ENCODE data around the gene CYTIP.

CYTIP gene

DNA sequence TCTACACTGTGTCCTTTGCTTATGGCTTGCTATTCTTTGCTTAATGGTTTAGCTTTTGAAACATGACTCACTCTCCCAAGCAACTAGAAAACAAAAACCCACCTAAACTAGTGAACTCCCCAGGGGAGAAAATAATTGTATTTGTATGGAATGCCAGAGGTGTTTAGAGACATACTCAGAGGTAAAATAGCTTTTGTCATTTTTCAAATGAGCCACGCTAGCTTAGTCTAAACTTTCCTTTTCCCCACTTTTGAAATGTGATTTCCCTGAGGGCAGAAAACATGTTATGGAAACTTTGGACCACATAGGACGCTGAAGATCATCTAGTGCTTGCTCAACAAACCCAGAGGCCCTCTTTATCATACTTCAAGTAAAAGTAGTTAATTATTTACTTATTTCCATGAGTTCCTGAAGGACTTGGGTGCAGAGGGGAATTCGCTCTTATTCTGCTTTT, 16.5 kb upstream of the CYTIP start:
- Histone ChIP-seq H3K36me3 (ENCODE audit: control insufficient read depth, insufficient read depth, low read length) (no peaks in the 10 kb centered on the region), H3K9me3 (ENCODE audit: control insufficient read depth, insufficient read depth, low read length) (no peaks in the 10 kb centered on the region), H3K9ac (ENCODE audit: low read depth, low read length) (no peak overlapping the region), H3K4me3 (ENCODE audit: low read depth, low read length) (no peak overlapping the region), H3K4me1 (ENCODE audit: control insufficient read depth, insufficient read depth, low read length) (peaks cover 11% of the 10 kb centered on the region), H3K27me3 (ENCODE audit: control insufficient read depth, insufficient read depth, low read length) (no peaks in the 10 kb centered on the region)

DNA sequence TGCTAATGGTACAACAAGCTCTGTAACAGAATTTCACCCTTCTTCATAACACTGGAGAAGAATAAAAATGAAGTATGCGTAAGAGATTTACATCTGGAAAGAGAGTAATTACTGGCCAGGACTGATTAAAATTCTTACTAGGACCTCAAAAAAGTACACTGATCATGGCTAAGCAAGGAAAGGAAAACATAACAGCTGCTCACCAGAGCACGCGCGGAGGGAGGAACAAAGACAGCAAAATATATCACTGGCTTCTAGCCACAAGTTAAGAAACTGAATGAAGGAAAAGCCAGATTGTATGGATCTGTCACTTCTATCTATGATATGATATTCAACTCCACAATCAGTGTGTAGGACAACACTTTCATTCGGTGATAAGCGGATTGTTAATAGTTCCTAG, 15.6 kb upstream of the CYTIP start:
- Histone ChIP-seq H3K27me3 (ENCODE audit: control insufficient read depth, insufficient read depth, low read length) (no peaks in the 10 kb centered on the region), H3K36me3 (ENCODE audit: control insufficient read depth, insufficient read depth, low read length) (no peaks in the 10 kb centered on the region), H3K4me3 (ENCODE audit: low read depth, low read length) (no peak overlapping the region), H3K4me1 (ENCODE audit: control insufficient read depth, insufficient read depth, low read length) (peaks cover 11% of the 10 kb centered on the region), H3K9ac (ENCODE audit: low read depth, low read length) (no peak overlapping the region), H3K9me3 (ENCODE audit: control insufficient read depth, insufficient read depth, low read length) (no peaks in the 10 kb centered on the region)

DNA sequence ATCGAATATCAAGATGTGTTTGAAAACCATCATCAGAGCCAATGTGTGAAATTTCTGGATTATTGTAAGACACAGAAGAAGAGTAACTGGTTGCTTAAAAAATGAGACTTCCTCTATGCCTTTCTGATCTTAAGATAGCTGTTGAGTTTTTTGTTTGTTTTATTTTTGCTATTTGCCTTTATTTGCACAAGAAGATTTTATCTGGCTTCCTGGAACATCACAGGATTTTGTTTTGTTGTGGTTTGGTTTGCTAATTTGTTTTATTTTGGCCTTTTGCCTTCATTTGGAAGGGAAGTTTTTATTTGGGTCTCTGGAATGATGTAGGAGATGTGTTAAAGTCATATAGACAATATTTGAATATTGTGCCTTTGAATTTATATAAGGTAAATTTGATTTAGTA, 3.9 kb upstream of the CYTIP start:
- Histone ChIP-seq H3K36me3 (ENCODE audit: control insufficient read depth, insufficient read depth, low read length) (no peaks in the 10 kb centered on the region), H3K9me3 (ENCODE audit: control insufficient read depth, insufficient read depth, low read length) (no peaks in the 10 kb centered on the region), H3K4me1 (ENCODE audit: control insufficient read depth, insufficient read depth, low read length) (no peaks in the 10 kb centered on the region), H3K9ac (ENCODE audit: low read depth, low read length) (no peak overlapping the region), H3K4me3 (ENCODE audit: low read depth, low read length) (no peak overlapping the region), H3K27me3 (ENCODE audit: control insufficient read depth, insufficient read depth, low read length) (no peaks in the 10 kb centered on the region)

DNA sequence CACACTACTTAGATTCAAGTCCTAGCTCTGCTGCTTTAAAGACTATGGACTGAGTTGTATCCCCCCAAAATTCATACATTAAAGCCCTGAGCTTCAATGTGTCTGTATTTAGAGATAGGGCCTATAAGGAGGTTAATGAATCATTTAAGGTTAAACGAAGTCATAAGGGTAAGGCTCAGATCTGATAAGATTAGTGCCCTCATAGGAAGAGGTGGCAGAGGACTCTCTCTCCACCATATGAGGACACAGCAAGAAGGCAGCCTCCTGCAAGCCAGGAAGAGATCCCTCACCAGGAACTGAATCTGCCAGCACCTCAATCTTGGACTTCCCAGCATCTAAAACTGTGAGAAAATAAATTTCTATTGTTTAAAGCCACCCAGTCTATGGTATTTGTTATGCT, 3.1 kb upstream of the CYTIP start:
- Histone ChIP-seq H3K9ac (ENCODE audit: low read depth, low read length) (no peak overlapping the region), H3K27me3 (ENCODE audit: control insufficient read depth, insufficient read depth, low read length) (no peaks in the 10 kb centered on the region), H3K36me3 (ENCODE audit: control insufficient read depth, insufficient read depth, low read length) (no peaks in the 10 kb centered on the region), H3K4me1 (ENCODE audit: control insufficient read depth, insufficient read depth, low read length) (no peaks in the 10 kb centered on the region), H3K9me3 (ENCODE audit: control insufficient read depth, insufficient read depth, low read length) (no peaks in the 10 kb centered on the region), H3K4me3 (ENCODE audit: low read depth, low read length) (no peak overlapping the region)

DNA sequence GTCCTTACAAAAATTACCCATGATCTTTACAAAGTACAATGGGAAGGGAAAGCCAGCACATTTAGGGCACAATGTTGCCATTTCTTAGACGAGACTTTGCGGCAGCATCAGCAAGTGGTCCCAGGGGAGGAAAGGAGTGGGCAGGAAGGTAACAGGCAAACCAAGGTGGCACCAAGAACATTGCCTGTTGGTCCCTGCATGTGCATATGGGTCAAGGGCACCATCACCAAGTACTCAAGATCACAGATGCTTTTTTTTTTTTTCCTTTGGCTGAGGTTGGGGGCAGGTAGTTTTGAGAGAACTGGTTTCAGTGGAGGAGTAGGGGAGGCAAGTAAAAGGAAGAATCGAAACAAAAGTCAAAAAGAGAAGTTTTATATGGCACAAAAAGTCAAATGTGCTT, 752 bp upstream of the CYTIP start:
- no peaks in the 10 kb centered on the region for H3K36me3 ChIP-seq (ENCODE audit: control insufficient read depth, insufficient read depth, low read length)
- no peak overlapping the region for H3K9ac ChIP-seq (ENCODE audit: low read depth, low read length)
- no peaks in the 10 kb centered on the region for H3K4me1 ChIP-seq (ENCODE audit: control insufficient read depth, insufficient read depth, low read length)
- H3K9me3 ChIP-seq (ENCODE audit: control insufficient read depth, insufficient read depth, low read length) = no peaks in the 10 kb centered on the region
- H3K27me3 ChIP-seq (ENCODE audit: control insufficient read depth, insufficient read depth, low read length) = no peaks in the 10 kb centered on the region
- no peak overlapping the region for H3K4me3 ChIP-seq (ENCODE audit: low read depth, low read length)

DNA sequence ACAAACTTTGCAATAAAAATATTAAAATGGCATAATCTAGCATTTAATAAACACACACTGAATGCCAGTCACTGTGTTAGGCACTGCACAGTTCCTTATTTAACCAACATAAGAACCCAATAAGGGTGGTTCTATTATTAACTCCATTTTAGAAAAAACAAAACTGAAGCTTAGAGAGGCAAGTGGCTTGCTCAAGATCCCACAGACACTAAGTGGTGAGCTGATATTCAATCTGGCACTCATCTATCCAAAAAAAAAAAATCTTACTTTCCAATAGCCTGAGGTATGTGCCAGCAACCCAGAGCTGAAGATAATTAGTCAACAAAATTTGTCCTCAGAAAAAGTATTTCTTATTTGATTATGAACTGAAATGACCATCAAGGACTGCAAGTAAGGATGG, 799 bp downstream of the CYTIP start:
- Histone ChIP-seq H3K27me3 (ENCODE audit: control insufficient read depth, insufficient read depth, low read length) (no peaks in the 10 kb centered on the region), H3K36me3 (ENCODE audit: control insufficient read depth, insufficient read depth, low read length) (no peaks in the 10 kb centered on the region), H3K9me3 (ENCODE audit: control insufficient read depth, insufficient read depth, low read length) (no peaks in the 10 kb centered on the region), H3K4me1 (ENCODE audit: control insufficient read depth, insufficient read depth, low read length) (no peaks in the 10 kb centered on the region), H3K9ac (ENCODE audit: low read depth, low read length) (no peak overlapping the region), H3K4me3 (ENCODE audit: low read depth, low read length) (no peak overlapping the region)

DNA sequence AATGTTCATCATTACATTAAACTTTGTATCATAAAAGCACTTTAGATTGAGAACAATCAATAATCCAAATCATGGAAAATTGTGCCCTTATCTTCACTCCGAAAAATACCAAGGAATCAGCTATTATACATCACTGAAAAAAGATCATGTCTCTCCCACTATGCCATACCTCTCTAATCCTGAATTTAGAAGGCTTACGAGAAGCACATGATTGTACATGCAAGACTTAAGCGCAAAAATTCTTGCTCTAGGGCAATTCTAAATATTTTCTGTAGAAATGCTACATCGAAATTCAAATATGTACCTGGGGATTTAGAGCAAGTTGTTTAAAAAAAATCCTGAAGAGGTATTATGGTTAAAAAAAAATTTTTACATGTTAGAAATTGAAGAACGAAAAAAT, 1.3 kb downstream of the CYTIP start:
- Histone ChIP-seq H3K9ac (ENCODE audit: low read depth, low read length) (no peak overlapping the region), H3K27me3 (ENCODE audit: control insufficient read depth, insufficient read depth, low read length) (no peaks in the 10 kb centered on the region), H3K4me1 (ENCODE audit: control insufficient read depth, insufficient read depth, low read length) (no peaks in the 10 kb centered on the region), H3K9me3 (ENCODE audit: control insufficient read depth, insufficient read depth, low read length) (no peaks in the 10 kb centered on the region), H3K4me3 (ENCODE audit: low read depth, low read length) (no peak overlapping the region), H3K36me3 (ENCODE audit: control insufficient read depth, insufficient read depth, low read length) (no peaks in the 10 kb centered on the region)

DNA sequence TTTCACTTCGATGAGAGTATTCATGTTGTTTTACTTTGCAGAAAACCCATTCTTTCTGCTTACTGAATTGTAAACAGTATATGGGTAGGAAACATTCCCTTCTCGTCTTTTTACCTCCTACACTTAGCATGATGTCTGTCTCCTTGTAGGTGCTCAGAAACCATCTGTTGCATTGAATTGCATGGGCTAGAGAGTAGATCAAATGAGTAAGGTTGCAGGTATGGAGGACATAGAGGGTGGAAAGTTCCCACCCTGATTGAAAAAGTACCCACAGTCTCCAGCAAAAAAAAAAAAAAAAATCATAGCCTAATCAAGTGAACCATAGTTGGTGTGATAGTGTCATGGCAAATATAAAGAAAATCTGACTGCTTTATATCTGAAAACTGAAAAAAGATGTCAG, 1.7 kb downstream of the CYTIP start:
- Histone ChIP-seq H3K27me3 (ENCODE audit: control insufficient read depth, insufficient read depth, low read length) (no peaks in the 10 kb centered on the region), H3K9me3 (ENCODE audit: control insufficient read depth, insufficient read depth, low read length) (no peaks in the 10 kb centered on the region), H3K9ac (ENCODE audit: low read depth, low read length) (no peak overlapping the region), H3K36me3 (ENCODE audit: control insufficient read depth, insufficient read depth, low read length) (no peaks in the 10 kb centered on the region), H3K4me3 (ENCODE audit: low read depth, low read length) (no peak overlapping the region), H3K4me1 (ENCODE audit: control insufficient read depth, insufficient read depth, low read length) (no peaks in the 10 kb centered on the region)

DNA sequence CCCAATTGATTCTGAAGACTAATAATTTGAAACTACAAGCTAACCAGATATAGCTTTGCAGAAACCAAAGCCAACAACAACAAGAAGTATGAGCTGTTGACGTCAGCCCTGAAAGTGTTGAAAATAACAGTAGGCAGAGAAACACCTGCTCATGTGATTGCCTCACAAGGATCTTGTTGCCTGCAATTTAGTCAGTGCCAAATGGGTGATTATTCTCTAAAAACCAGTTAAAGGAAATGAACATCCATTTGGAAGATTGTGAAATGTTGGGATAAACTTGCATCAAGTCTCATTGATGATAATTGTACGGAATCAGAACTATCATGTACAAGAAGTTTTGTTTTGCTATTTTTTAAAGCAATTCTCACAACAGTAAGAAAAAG, 2.8 kb downstream of the CYTIP start:
- H3K4me1 ChIP-seq (ENCODE audit: control insufficient read depth, insufficient read depth, low read length) = no peaks in the 10 kb centered on the region
- H3K9me3 ChIP-seq (ENCODE audit: control insufficient read depth, insufficient read depth, low read length) = no peaks in the 10 kb centered on the region
- no peak overlapping the region for H3K4me3 ChIP-seq (ENCODE audit: low read depth, low read length)
- no peak overlapping the region for H3K9ac ChIP-seq (ENCODE audit: low read depth, low read length)
- no peaks in the 10 kb centered on the region for H3K27me3 ChIP-seq (ENCODE audit: control insufficient read depth, insufficient read depth, low read length)
- H3K36me3 ChIP-seq (ENCODE audit: control insufficient read depth, insufficient read depth, low read length) = no peaks in the 10 kb centered on the region

DNA sequence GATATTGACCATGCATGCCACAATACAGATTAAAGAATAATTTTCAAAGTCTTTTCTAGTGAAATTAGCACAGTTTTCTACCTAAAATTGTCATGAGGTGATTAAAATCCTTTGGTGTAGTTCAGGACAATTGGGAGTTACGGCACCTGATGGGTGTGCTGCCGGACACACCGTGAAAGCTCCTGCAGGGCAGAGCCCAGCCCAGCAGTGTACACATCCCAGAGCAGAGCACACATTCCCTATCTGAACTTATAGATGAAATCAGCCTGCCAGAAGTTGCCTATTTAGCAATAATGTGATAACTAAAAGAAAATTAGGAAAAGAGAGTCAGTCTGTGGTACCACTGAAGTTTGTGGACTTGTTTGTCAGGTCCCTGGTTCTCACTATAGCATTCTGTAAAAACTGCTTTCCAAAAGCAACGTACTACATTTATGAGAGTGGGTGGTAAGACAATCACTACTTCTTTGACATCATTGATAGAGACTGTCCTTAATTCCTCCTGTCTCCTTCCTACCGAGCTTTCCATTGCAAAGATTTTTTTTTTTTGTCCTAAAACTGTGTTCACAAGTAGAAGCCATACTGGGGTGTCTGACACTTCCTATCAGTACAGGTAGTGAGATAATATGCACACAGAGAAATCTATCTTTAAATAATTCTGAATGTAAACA, 3.4 kb downstream of the CYTIP start:
- no peaks in the 10 kb centered on the region for H3K9me3 ChIP-seq (ENCODE audit: control insufficient read depth, insufficient read depth, low read length)
- H3K4me3 ChIP-seq (ENCODE audit: low read depth, low read length) = no peak overlapping the region
- no peaks in the 10 kb centered on the region for H3K36me3 ChIP-seq (ENCODE audit: control insufficient read depth, insufficient read depth, low read length)
- H3K4me1 ChIP-seq (ENCODE audit: control insufficient read depth, insufficient read depth, low read length) = no peaks in the 10 kb centered on the region
- no peaks in the 10 kb centered on the region for H3K27me3 ChIP-seq (ENCODE audit: control insufficient read depth, insufficient read depth, low read length)
- H3K9ac ChIP-seq (ENCODE audit: low read depth, low read length) = no peak overlapping the region

DNA sequence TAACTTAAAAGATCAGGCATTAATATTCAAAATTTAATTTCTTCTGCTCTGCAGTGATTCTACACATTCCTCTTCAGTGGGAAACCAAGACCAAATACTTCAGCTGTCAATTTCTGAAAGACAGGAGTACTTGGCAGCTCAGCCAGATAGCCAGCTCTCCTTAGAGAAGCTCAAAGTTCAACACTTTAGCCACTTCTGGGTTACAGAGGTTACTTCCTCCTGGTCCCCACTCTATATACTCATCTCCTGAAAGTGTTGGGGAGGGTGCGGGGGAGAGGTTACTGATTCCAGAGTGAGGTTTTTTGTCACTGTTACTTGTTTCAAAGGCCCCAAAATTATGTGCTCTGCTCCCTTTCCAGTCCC, 4.1 kb downstream of the CYTIP start:
- Histone ChIP-seq H3K4me3 (ENCODE audit: low read depth, low read length) (no peak overlapping the region), H3K36me3 (ENCODE audit: control insufficient read depth, insufficient read depth, low read length) (no peaks in the 10 kb centered on the region), H3K4me1 (ENCODE audit: control insufficient read depth, insufficient read depth, low read length) (no peaks in the 10 kb centered on the region), H3K9ac (ENCODE audit: low read depth, low read length) (no peak overlapping the region), H3K9me3 (ENCODE audit: control insufficient read depth, insufficient read depth, low read length) (no peaks in the 10 kb centered on the region), H3K27me3 (ENCODE audit: control insufficient read depth, insufficient read depth, low read length) (no peaks in the 10 kb centered on the region)

DNA sequence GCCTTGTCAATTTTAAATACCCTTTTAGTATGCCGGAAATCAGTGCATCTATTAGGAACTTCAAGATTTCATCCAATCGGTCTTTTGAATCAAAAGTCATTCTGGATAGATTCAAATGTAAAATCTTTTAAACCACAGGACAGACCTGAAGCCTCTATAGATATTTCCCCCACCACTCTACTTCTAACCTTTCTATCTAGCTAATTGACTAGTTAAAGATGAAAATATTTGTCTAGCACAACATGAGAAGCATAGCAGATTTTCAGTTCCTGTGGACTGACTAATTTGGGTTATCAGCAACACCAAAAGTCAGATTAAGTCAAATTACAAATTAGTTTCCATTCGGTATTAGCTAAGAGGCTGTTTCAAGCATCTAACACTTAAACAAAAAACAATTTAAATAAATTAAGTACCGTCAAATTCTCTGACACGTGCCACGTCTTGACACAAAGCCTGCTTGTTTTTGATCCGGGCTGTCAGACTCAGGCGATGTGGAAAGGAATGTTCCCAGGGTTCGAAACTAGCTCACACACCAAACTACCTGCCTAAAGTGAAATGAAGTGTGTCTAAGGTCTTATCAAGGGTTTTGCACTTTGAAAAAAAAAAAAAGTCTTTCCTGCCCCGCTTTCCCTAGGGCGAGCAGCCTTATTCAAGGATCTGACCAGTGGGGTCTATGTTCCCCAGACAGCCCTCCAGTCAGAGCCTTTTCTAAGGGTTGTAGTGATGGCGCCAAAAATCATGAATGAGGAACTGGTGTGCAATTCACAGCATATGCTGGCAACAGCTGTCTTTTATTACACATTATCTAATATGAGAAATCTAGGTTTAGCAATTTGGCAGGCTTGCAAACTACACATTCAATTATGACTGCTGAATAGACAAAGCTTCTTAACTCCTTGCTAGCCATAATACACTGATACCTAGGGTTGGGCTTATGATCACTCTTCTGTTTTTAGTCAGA, 4.7 kb downstream of the CYTIP start:
- Histone ChIP-seq H3K4me1 (ENCODE audit: control insufficient read depth, insufficient read depth, low read length) (no peaks in the 10 kb centered on the region), H3K36me3 (ENCODE audit: control insufficient read depth, insufficient read depth, low read length) (no peaks in the 10 kb centered on the region), H3K27me3 (ENCODE audit: control insufficient read depth, insufficient read depth, low read length) (no peaks in the 10 kb centered on the region), H3K4me3 (ENCODE audit: low read depth, low read length) (no peak overlapping the region), H3K9me3 (ENCODE audit: control insufficient read depth, insufficient read depth, low read length) (no peaks in the 10 kb centered on the region), H3K9ac (ENCODE audit: low read depth, low read length) (no peak overlapping the region)
